K562 (cell line): ENCODE results near the gene PLAAT3. TPM values are rescaled to one million over a fixed set of nuclear protein-coding genes. Genes with fewer than 3 reads are reported as not detected.

ENCODE experiments used
- ARNT ChIP-seq, 2 experiments: fragments of 450-650 bp; IDR thresholded peaks; 2 replicates each; pipeline ENCODE4 v1.6.1; 2016; ENCODE audit warnings: mild to moderate bottlenecking in 1 of 2
- ATF1 ChIP-seq, 2 experiments: fragments of 450-650 bp in 1 of 2; IDR thresholded peaks; 2 replicates each; pipeline ENCODE4 v1.6.1; 2016; ENCODE audit warnings: missing compliant biosample characterization in 1 of 2, missing genetic modification characterization in 1 of 2
- GATAD2A ChIP-seq: fragments of 450-650 bp; IDR thresholded peaks from 2 replicates; pipeline ENCODE4 v1.6.1; 2017
- GATAD2B ChIP-seq: fragments of 450-650 bp; IDR thresholded peaks from 2 replicates; pipeline ENCODE4 v1.6.1; 2017; ENCODE audit warnings: mild to moderate bottlenecking, borderline replicate concordance
- HLTF ChIP-seq: fragments of 450-650 bp; IDR thresholded peaks from 2 replicates; pipeline ENCODE4 v1.6.1; 2016
- HMG20B ChIP-seq: fragments of 250-450 bp; sonication (Bioruptor Pico); IDR thresholded peaks from 2 replicates; pipeline ENCODE4 v1.5.0; 2021; ENCODE audit warnings: mild to moderate bottlenecking
- HSF4 ChIP-seq: fragments of 250-450 bp; sonication (Bioruptor Pico); IDR thresholded peaks from 2 replicates; pipeline ENCODE4 v2.1.2; 2022; ENCODE audit warnings: mild to moderate bottlenecking, moderate library complexity, borderline replicate concordance
- MBD2 ChIP-seq: sonication (generic); IDR thresholded peaks from 2 replicates; pipeline ENCODE4 v1.6.1; 2016; ENCODE audit warnings: low read depth, borderline replicate concordance
- MEF2A ChIP-seq: IDR thresholded peaks from 2 replicates; pipeline ENCODE4 v1.6.1; 2011; ENCODE audit warnings: low read depth, mild to moderate bottlenecking, low read length, moderate library complexity; ENCODE audit not compliant: control insufficient read depth
- MTA1 ChIP-seq: fragments of 450-650 bp; IDR thresholded peaks from 2 replicates; pipeline ENCODE4 v1.6.1; 2017; ENCODE audit warnings: borderline replicate concordance
- MTA3 ChIP-seq: fragments of 450-650 bp; formaldehyde crosslinking; IDR thresholded peaks from 2 replicates; pipeline ENCODE4 v1.6.1; 2017; ENCODE audit warnings: mild to moderate bottlenecking, borderline replicate concordance
- NR2F6 ChIP-seq: fragments of 450-650 bp; formaldehyde crosslinking; IDR thresholded peaks from 2 replicates; pipeline ENCODE4 v1.4.0; 2020; ENCODE audit warnings: mild to moderate bottlenecking
- PHF21A ChIP-seq: fragments of 450-650 bp; IDR thresholded peaks from 2 replicates; pipeline ENCODE4 v1.6.1; 2017; ENCODE audit warnings: low read depth, borderline replicate concordance
- RBM15 ChIP-seq: fragments of 200-400 bp; formaldehyde crosslinking; IDR thresholded peaks from 2 replicates; pipeline ENCODE4 v1.6.1; 2018; ENCODE audit warnings: mild to moderate bottlenecking, low read length, moderate library complexity; ENCODE audit not compliant: insufficient read depth
- ZC3H4 ChIP-seq: sonication (generic); formaldehyde crosslinking; IDR thresholded peaks from 2 replicates; pipeline ENCODE4 v1.9.0; 2021; ENCODE audit warnings: missing genetic modification reagents, borderline replicate concordance
- ZFPM2 ChIP-seq: fragments of 250-450 bp; sonication (Bioruptor Pico); IDR thresholded peaks from 2 replicates; pipeline ENCODE4 v1.5.1; 2022; ENCODE audit warnings: mild to moderate bottlenecking
- ZNF778 ChIP-seq: fragments of 450-650 bp; formaldehyde crosslinking; IDR thresholded peaks from 2 replicates; pipeline ENCODE4 v1.4.0; 2020; ENCODE audit warnings: mild to moderate bottlenecking, moderate library complexity
- polyA plus RNA-seq, 8 experiments: library from polyadenylated mRNA; depleted of rRNA in 4 of 8; stranded (reverse) in 5 of 8; unstranded in 3 of 8; fragments of >200 nt; fragmentation: Nextera tagmentation in 2 of 8; fragmentation: Illumina TruSeq in 1 of 8; extraction: Ambion mirVana in 2 of 8; extraction: Trizol in 1 of 8; gene quantifications; 2 replicates each; pipeline versions ENCODE4 v1.2.1 to v1.2.3, GENCODE V29; 2011 to 2014; ENCODE audit warnings: inconsistent platforms in 1 of 8, missing spikeins in 1 of 8
- total RNA-seq, 7 experiments: library from RNA; depleted of rRNA in 6 of 7; stranded (reverse); fragments of >200 nt in 6 of 7; fragmentation: Illumina TruSeq in 2 of 7; extraction: Trizol in 2 of 7; gene quantifications; 2 replicates each; pipeline versions ENCODE4 v1.2.1 to v1.2.3, GENCODE V29; 2011 to 2021; ENCODE audit warnings: low replicate concordance in 1 of 7
- TF ChIP-seq, protein P1 (sequence below): fragments of 450-650 bp; IDR thresholded peaks from 2 replicates; pipeline ENCODE4 v1.6.1; 2018; ENCODE audit not compliant: partially characterized antibody
- TF ChIP-seq, protein P2 (sequence below): fragments of 250-450 bp; sonication (Bioruptor Pico); IDR thresholded peaks from 2 replicates; pipeline ENCODE4 v1.5.0; 2021; ENCODE audit warnings: mild to moderate bottlenecking, moderate library complexity

The PLAAT3 gene
- total and polyA plus RNA-seq, 9 of the 15 experiments (the other 6 are each of a cell fraction or from before 2014, with no cell fraction given), result 0.80 to 2.7 (median 1.4) TPM

DNA sequence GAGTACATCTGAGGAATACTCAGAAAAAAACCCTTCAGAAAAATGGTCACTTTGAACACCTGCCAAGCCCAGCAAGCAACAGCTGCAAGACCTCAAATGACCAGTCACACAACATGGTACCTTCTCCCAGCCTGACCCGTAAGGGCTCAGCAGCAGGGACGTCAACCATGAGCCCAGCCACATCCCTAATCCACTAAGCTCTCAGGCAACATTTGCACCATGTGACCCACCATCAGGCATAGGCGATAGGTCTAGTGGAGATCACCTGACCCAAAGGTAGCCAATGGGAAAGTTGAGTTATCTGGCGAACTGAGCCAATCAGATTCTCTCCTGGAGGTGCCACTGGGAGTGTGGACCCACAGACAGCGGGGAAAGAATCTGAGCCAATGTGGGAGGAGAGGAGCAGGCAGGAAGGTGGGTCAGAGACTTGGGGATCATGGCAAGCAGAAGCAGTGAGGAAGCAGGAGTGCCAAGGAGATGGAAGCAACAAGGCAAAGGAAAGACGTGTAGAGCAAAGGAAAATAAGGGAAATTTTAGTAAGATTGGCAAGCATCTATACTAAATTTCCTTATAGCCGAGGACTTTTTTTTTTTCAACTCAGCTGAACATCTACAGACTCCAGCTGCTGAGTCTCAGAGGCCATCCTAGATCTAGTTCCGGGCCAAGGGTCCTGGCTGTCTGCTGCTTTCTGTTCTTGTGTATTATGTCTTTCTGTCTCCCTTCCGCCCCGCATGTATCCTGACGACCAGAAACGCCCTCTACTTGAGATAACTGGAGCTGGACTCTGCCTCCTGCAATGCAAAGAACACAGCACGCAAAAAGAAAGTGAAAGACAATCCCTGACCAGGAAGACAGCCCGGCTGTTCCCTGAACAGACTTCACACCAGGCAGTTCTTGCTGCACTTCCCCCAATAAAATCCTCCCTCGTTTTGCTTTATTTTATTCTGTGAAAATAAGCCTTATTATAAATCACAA lies 40.1 kb downstream of the PLAAT3 start (continued):
- TF ChIP-seq ZFPM2 (CRISPR knock-in tag) (no peak), GATAD2A (no peak), MTA3 (peak; percentile 8; the same call in 1 of the 2 replicates), NR2F6 (CRISPR knock-in tag) (no peak), HMG20B (CRISPR knock-in tag) (no peak), MEF2A (no peak), HLTF (no peak; the same call in none of the 2 replicates), HSF4 (no peak), ZC3H4 (CRISPR knock-in tag) (no peak), ZNF778 (no peak), ARNT (IDR thresholded peaks at IDR 0.05) (peak in 1 of 2 experiments; percentile 82; a peak in 1 of 4 replicates), GATAD2B (no peak), MTA1 (no peak), ATF1 (CRISPR knock-in tag; IDR thresholded peaks at IDR 0.05) (no peak), ATF1 (tag; IDR thresholded peaks at IDR 0.05) (peak; percentile 64), PHF21A (no peak), MBD2 (peak; percentile 58; the same call in 1 of the 2 replicates), RBM15 (no peak)
- TF ChIP-seq, protein P1, sequence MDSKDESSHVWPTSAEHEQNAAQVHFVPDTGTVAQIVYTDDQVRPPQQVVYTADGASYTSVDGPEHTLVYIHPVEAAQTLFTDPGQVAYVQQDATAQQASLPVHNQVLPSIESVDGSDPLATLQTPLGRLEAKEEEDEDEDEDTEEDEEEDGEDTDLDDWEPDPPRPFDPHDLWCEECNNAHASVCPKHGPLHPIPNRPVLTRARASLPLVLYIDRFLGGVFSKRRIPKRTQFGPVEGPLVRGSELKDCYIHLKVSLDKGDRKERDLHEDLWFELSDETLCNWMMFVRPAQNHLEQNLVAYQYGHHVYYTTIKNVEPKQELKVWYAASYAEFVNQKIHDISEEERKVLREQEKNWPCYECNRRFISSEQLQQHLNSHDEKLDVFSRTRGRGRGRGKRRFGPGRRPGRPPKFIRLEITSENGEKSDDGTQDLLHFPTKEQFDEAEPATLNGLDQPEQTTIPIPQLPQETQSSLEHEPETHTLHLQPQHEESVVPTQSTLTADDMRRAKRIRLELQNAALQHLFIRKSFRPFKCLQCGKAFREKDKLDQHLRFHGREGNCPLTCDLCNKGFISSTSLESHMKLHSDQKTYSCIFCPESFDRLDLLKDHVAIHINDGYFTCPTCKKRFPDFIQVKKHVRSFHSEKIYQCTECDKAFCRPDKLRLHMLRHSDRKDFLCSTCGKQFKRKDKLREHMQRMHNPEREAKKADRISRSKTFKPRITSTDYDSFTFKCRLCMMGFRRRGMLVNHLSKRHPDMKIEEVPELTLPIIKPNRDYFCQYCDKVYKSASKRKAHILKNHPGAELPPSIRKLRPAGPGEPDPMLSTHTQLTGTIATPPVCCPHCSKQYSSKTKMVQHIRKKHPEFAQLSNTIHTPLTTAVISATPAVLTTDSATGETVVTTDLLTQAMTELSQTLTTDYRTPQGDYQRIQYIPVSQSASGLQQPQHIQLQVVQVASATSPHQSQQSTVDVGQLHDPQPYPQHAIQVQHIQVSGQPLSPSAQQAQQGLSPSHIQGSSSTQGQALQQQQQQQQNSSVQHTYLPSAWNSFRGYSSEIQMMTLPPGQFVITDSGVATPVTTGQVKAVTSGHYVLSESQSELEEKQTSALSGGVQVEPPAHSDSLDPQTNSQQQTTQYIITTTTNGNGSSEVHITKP, result no peak
- TF ChIP-seq, protein P2, sequence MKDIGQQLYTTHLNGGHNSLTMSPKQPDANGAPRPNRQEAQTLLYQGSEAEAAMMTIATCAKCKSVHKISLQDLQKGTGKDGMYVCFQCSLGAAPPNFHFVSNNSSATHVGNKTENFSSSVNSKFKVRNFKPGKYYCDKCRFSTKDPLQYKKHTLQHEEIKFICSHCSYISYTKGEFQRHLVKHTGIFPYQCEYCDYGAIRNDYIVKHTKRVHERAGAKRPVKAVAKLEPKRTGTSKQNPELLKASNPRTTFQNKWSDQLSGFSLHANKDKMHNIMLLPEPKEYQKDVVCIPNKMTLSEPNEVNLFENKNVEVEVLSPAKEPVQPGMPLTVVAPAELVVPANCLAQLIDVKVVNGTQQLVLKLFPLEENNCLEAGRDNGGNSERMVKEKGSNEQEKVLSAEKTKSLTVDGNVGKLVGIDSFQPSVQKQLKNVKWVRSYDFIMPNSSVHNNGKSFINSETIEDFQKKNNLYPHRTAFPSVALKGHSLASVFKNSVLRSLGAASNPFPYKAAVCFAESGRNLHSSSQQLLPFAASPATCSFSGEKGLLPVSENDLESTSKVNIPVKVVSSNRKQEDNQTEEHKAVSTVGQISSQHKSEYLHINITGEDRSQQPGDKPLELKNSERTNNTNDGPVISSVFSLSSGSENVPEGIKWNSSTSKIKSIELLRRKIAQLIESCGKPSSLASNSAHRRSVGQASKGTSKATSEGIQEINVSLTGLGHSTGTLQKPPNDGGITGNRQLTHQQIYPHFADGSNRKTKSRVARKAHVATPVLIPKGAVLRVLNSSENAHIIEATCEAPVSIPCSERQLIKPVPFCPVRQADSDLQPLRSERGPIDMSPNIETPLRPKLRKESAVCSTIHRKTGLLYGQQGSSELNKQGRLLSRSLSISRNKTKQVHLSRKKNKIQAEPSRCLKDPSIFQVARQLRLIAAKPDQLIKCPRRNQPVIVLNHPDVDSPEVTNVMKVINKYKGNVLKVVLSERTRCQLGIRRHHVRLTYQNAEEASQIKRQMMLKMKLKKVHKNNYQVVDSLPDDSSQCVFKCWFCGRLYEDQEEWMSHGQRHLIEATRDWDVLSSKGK (CRISPR knock-in tag), result no peak
